Gastrocnemius medialis (tissue), 4 donors: ENCODE results near the gene PDC.

Experiments
- CTCF ChIP-seq, 5 experiments: fragments of 450-650 bp in 3 of 5; fragments of 200-600 bp in 2 of 5; sonication (generic) in 2 of 5; IDR thresholded peaks in 4 of 5; conservative IDR thresholded peaks in 1 of 5; 1 replicate in 4 of 5; 2 replicates in 1 of 5; pipeline ENCODE4 v1.5.1; 2016 to 2019; ENCODE audit warnings: antibody characterized with exemption in 5 of 5, mild to moderate bottlenecking in 3 of 5, moderate library complexity in 3 of 5
- POLR2A ChIP-seq, 2 donors: fragments of 450-650 bp; IDR thresholded peaks; one replicate each; pipeline ENCODE4 v1.6.1; 2017; ENCODE audit warnings: antibody characterized with exemption in 2 of 2, mild to moderate bottlenecking in 2 of 2, moderate library complexity in 2 of 2

GRCh38 chr1:186420311-186420710 is 40.6 kb downstream of the PDC start:
- TF ChIP-seq CTCF (IDR thresholded peaks at IDR 0.05 in 4 of 5, conservative IDR thresholded peaks at IDR 0.05 in 1 of 5): no peak
- TF ChIP-seq POLR2A (IDR thresholded peaks at IDR 0.05): no peak
